Measurements from ENCODE around the gene ZNF74. TPM values are rescaled to one million over a fixed set of nuclear protein-coding genes. Genes with fewer than 3 reads are reported as not detected.

The ZNF74 gene
- total and polyA plus RNA-seq, 2 donors (not counting 1 experiment from before 2014, with no cell fraction given): 11.6 TPM

DNA sequence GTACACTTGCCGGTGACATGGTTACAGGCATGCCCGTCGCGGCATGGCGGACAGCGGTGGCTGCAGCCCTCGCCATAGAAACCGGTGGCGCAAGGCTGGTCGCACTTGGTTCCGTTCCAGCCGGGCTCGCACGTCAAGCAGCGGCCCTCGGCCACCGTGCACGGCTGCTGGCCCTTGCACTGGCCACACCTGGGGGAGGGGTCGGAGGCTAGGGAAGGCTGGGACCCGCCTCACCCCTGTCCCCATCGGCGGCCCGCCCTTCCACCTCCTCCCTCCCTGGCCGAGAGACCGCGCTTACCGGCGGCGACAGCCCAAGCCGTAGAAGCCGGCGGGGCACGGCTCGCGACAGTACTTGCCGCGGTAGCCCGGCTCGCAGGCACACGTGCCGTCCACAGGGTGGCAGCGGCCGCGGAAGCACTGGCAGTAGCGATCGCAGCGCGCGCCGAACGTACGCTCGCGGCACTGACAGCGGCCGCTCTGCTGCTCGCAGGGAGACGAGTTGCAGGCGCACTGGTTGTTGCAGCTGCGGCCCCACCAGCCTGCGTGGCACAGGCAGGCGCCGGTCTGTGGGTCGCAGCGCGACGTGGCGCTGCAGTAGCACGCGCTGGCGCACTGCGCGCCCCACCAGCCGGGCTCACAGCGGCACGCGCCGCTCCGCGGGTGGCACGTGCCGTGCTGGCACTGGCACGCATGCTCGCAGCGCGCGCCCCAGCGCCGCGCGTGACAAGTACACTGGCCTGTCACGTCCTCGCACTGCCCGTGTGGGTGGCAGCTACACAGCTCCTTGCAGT, 37.0 kb downstream of the ZNF74 start:
- intact Hi-C loops (cut with micrococcal nuclease): loop anchor here (1.0 kb wide), 1 partner anchor 25 kb away; no protein-coding TSS in a partner anchor
- DNase-seq (peak; percentile 78), ATAC-seq (ENCODE audit: low read depth) (peak; percentile 56)
- Histone ChIP-seq H3K79me2 (ENCODE audit: control insufficient read depth, insufficient read depth, low read length) (no peaks in the 10 kb centered on the region), H3K4me1 (ENCODE audit: control insufficient read depth in 2 of 2, insufficient read depth in 2 of 2, low read length in 2 of 2) (peaks cover 36 to 49% of the 10 kb centered on the region in 2 donors), H2AFZ (ENCODE audit: insufficient read depth, low read depth, low read length, poor library complexity, severe bottlenecking) (peak overlapping the region; percentile 78), H4K20me1 (ENCODE audit: control insufficient read depth, insufficient read depth, low read length, poor library complexity, severe bottlenecking) (peaks cover 12% of the 10 kb centered on the region), H3K27me3 (replicated peaks in 1 of 4; ENCODE audit: control extremely low read depth in 1 of 4, control insufficient read depth in 3 of 4, insufficient read depth in 4 of 4, low read length in 3 of 4) (peaks cover 0 to 90% (median 41%) of the 10 kb centered on the region in 4 experiments), H3K9ac (ENCODE audit: low read length) (peak overlapping the region; percentile 68), H3K36me3 (replicated peaks in 1 of 2; ENCODE audit: control extremely low read depth in 1 of 2, control insufficient read depth in 1 of 2, extremely low read depth in 1 of 2, insufficient read depth in 2 of 2, low read length in 1 of 2) (no peaks in the 10 kb centered on the region), H3K4me3 (ENCODE audit: control extremely low read depth in 1 of 5, extremely low read depth in 1 of 5, insufficient read depth in 1 of 5, low read depth in 2 of 5, low read length in 4 of 5) (peak overlapping the region in 4 of 5 experiments; percentile 47 to 80 (median 67)), H3K9me3 (ENCODE audit: control extremely low read depth in 1 of 3, control insufficient read depth in 2 of 3, insufficient read depth in 1 of 3, low read length in 2 of 3) (peaks cover 0 to 30% (median 0%) of the 10 kb centered on the region in 3 donors), H3K4me2 (replicated peaks; ENCODE audit: low read depth, low read length, poor library complexity, severe bottlenecking) (peak overlapping the region; percentile 91), H3K27ac (ENCODE audit: low read length in 2 of 2) (no peak overlapping the region)
- Mint-ChIP-seq H3K27me3 (peaks cover 62% of the 10 kb centered on the region), H3K4me3 (peak overlapping the region; percentile 90), H3K4me1 (peaks cover 32% of the 10 kb centered on the region), H3K9me3 (ENCODE audit: insufficient read depth) (no peaks in the 10 kb centered on the region), H3K27ac (no peak overlapping the region)
- POLR2A ChIA-PET: interaction anchor here (0.7 kb wide), 1 partner anchor 33 kb away, joined by 3 read pairs; no protein-coding TSS in a partner anchor
- WGBS (ENCODE audit: insufficient coverage): 4% methylated on average over 94 of the region's 94 CpGs
- TF ChIP-seq EZH2 (IDR thresholded peaks at IDR 0.05; ENCODE audit: borderline replicate concordance, insufficient read depth, low read depth, low read length, poor library complexity, severe bottlenecking): no peak
- TF ChIP-seq, protein P1, sequence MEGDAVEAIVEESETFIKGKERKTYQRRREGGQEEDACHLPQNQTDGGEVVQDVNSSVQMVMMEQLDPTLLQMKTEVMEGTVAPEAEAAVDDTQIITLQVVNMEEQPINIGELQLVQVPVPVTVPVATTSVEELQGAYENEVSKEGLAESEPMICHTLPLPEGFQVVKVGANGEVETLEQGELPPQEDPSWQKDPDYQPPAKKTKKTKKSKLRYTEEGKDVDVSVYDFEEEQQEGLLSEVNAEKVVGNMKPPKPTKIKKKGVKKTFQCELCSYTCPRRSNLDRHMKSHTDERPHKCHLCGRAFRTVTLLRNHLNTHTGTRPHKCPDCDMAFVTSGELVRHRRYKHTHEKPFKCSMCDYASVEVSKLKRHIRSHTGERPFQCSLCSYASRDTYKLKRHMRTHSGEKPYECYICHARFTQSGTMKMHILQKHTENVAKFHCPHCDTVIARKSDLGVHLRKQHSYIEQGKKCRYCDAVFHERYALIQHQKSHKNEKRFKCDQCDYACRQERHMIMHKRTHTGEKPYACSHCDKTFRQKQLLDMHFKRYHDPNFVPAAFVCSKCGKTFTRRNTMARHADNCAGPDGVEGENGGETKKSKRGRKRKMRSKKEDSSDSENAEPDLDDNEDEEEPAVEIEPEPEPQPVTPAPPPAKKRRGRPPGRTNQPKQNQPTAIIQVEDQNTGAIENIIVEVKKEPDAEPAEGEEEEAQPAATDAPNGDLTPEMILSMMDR (IDR thresholded peaks at IDR 0.05): peak; percentile 39
- CTCF ChIA-PET: interaction anchor here (1.5 to 2.3 kb wide), 3 partner anchors 13 to 66 kb away, joined by 3 to 18 read pairs (median 8); no protein-coding TSS in a partner anchor

Measured in B cell (primary cell).